ENCODE measurements around the gene SHISA4.

Gene SHISA4

DNA sequence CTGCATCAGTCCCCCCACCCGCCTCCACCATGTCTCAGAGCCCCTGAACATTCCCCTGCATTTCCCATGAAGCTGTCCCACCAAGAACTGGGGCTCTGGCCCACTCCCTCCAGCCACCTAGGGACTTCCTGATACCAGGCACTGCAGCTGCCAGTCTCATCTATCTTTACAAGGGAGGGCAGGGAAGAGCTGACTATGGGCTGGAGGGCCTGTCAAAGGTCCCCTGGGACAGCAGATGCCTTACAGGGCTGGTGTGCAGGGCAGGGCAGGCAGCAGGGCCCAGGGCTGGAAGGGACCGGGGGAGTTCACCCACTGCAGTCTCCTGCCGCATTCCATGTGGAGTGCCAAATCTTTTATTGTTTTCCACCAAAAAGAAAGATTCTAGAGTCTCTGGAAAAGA is 17.6 kb downstream of the SHISA4 start:
- Histone ChIP-seq H3K36me3 (ENCODE audit: control insufficient read depth, insufficient read depth, low read length) (no peaks in the 10 kb centered on the region), H3K4me2 (ENCODE audit: low read length) (no peak overlapping the region), H3K4ac (ENCODE audit: low read depth, low read length) (no peak overlapping the region), H2AK5ac (ENCODE audit: low read length) (no peak overlapping the region), H3K23ac (ENCODE audit: low read length) (no peak overlapping the region), H3K4me1 (ENCODE audit: control insufficient read depth, low read depth, low read length) (no peaks in the 10 kb centered on the region), H3K4me3 (ENCODE audit: low read length) (no peak overlapping the region), H4K8ac (ENCODE audit: low read depth, low read length) (no peak overlapping the region), H2BK15ac (replicated peaks; ENCODE audit: low read depth) (no peak overlapping the region), H3K18ac (ENCODE audit: low read length) (no peak overlapping the region), H3K56ac (ENCODE audit: low read length) (no peak overlapping the region), H3K9ac (ENCODE audit: low read length) (no peak overlapping the region), H4K5ac (ENCODE audit: low read length) (no peak overlapping the region), H3K79me2 (ENCODE audit: control insufficient read depth, insufficient read depth, low read length) (no peaks in the 10 kb centered on the region), H2BK120ac (ENCODE audit: low read depth, low read length) (no peak overlapping the region), H3K27me3 (ENCODE audit: insufficient read depth, low read length, poor library complexity) (no peaks in the 10 kb centered on the region), H3K79me1 (ENCODE audit: low read length) (no peaks in the 10 kb centered on the region), H3K27ac (ENCODE audit: low read depth, low read length) (no peak overlapping the region), H2BK5ac (ENCODE audit: low read length) (no peak overlapping the region)
- no peak for DNase-seq
- no CpG with 5 or more reads among the region's 3 CpGs for WGBS (ENCODE audit: extremely low coverage, insufficient coverage, low lambda C conversion rate)

DNA sequence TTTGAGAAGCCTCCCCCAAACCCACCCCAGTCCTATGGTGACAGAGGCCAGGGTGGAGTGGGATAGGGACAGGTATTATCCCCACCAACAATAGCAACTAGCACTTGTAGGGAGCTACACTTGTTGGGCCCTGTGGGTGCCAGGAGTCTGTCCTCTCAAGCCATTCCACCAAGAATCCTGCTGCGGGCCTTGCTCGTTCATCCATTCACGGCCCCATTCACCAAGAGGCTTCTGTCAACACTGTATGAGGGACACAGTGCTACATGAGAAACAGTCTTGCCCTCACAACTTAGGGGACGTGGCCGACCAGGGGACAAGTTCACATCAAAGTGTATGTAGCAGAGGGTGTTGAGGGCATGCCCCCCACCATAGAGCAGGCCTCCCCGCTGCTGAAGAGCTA is 18.9 kb downstream of the SHISA4 start:
- DNase-seq = no peak
- no peak overlapping the region for H2BK5ac ChIP-seq (ENCODE audit: low read length)
- H3K4me3 ChIP-seq (ENCODE audit: low read length) = no peak overlapping the region
- H3K4me1 ChIP-seq (ENCODE audit: control insufficient read depth, low read depth, low read length) = peaks cover 3% of the 10 kb centered on the region
- H3K9ac ChIP-seq (ENCODE audit: low read length) = no peak overlapping the region
- H4K8ac ChIP-seq (ENCODE audit: low read depth, low read length) = no peak overlapping the region
- no peaks in the 10 kb centered on the region for H3K36me3 ChIP-seq (ENCODE audit: control insufficient read depth, insufficient read depth, low read length)
- no peak overlapping the region for H4K5ac ChIP-seq (ENCODE audit: low read length)
- no peak overlapping the region for H3K23ac ChIP-seq (ENCODE audit: low read length)
- H2AK5ac ChIP-seq (ENCODE audit: low read length) = no peak overlapping the region
- no peak overlapping the region for H3K4me2 ChIP-seq (ENCODE audit: low read length)
- no peak overlapping the region for H3K56ac ChIP-seq (ENCODE audit: low read length)
- no peak overlapping the region for H3K27ac ChIP-seq (ENCODE audit: low read depth, low read length)
- WGBS (ENCODE audit: extremely low coverage, insufficient coverage, low lambda C conversion rate) = no CpG with 5 or more reads among the region's 6 CpGs
- no peaks in the 10 kb centered on the region for H3K27me3 ChIP-seq (ENCODE audit: insufficient read depth, low read length, poor library complexity)
- H3K18ac ChIP-seq (ENCODE audit: low read length) = no peak overlapping the region
- H2BK15ac ChIP-seq (replicated peaks; ENCODE audit: low read depth) = no peak overlapping the region
- H3K79me1 ChIP-seq (ENCODE audit: low read length) = no peaks in the 10 kb centered on the region
- no peak overlapping the region for H2BK120ac ChIP-seq (ENCODE audit: low read depth, low read length)
- H3K79me2 ChIP-seq (ENCODE audit: control insufficient read depth, insufficient read depth, low read length) = no peaks in the 10 kb centered on the region
- no peak overlapping the region for H3K4ac ChIP-seq (ENCODE audit: low read depth, low read length)

DNA sequence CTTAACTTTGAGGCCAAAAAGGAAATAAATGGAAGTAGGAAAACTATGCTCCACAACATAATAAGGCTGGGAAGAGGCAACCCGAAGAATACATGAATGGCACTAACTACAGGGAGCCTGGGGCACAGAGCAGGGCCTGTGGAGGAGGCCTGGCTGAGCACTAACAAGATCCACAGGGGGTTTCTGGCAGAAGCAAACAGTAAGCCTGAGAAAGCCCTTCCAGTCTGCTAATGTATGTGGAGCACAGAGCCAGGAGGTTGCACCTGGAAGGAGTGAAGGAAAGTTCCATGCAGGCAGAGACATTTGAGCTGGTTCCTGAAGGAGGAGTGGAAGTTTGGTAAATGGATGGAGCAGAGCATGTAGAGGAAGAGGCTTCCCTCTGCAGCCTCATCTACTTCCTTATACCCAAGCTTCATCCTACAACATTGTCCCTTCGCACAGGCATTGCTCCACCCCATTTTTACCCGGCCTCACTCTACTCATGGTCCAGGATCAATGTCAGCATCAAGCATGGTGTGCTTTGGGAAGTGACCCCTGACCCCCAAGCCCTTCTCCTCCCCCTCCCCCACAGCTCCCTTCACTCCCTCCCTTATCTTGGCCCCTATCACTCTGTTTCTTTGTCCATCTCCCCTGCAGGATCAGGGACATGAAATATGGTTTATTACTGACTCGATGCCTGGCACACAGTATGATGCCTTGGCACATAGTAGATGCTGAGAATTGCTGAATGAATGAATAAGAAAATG is 23.3 kb downstream of the SHISA4 start:
- H3K27ac ChIP-seq (ENCODE audit: low read depth, low read length) = no peak overlapping the region
- no peak overlapping the region for H4K8ac ChIP-seq (ENCODE audit: low read depth, low read length)
- H3K23ac ChIP-seq (ENCODE audit: low read length) = no peak overlapping the region
- H3K79me2 ChIP-seq (ENCODE audit: control insufficient read depth, insufficient read depth, low read length) = no peaks in the 10 kb centered on the region
- no peak overlapping the region for H3K18ac ChIP-seq (ENCODE audit: low read length)
- peak; percentile 48 for DNase-seq
- H3K36me3 ChIP-seq (ENCODE audit: control insufficient read depth, insufficient read depth, low read length) = no peaks in the 10 kb centered on the region
- H2BK5ac ChIP-seq (ENCODE audit: low read length) = no peak overlapping the region
- H3K4me2 ChIP-seq (ENCODE audit: low read length) = no peak overlapping the region
- no peak overlapping the region for H3K4ac ChIP-seq (ENCODE audit: low read depth, low read length)
- no peak overlapping the region for H4K5ac ChIP-seq (ENCODE audit: low read length)
- no peak overlapping the region for H3K56ac ChIP-seq (ENCODE audit: low read length)
- H2BK15ac ChIP-seq (replicated peaks; ENCODE audit: low read depth) = no peak overlapping the region
- H3K27me3 ChIP-seq (ENCODE audit: insufficient read depth, low read length, poor library complexity) = no peaks in the 10 kb centered on the region
- H3K4me3 ChIP-seq (ENCODE audit: low read length) = no peak overlapping the region
- WGBS (ENCODE audit: extremely low coverage, insufficient coverage, low lambda C conversion rate) = no CpG with 5 or more reads among the region's 4 CpGs
- H2AK5ac ChIP-seq (ENCODE audit: low read length) = no peak overlapping the region
- H3K4me1 ChIP-seq (ENCODE audit: control insufficient read depth, low read depth, low read length) = peaks cover 3% of the 10 kb centered on the region
- H3K79me1 ChIP-seq (ENCODE audit: low read length) = no peaks in the 10 kb centered on the region
- no peak overlapping the region for H3K9ac ChIP-seq (ENCODE audit: low read length)
- no peak overlapping the region for H2BK120ac ChIP-seq (ENCODE audit: low read depth, low read length)

DNA sequence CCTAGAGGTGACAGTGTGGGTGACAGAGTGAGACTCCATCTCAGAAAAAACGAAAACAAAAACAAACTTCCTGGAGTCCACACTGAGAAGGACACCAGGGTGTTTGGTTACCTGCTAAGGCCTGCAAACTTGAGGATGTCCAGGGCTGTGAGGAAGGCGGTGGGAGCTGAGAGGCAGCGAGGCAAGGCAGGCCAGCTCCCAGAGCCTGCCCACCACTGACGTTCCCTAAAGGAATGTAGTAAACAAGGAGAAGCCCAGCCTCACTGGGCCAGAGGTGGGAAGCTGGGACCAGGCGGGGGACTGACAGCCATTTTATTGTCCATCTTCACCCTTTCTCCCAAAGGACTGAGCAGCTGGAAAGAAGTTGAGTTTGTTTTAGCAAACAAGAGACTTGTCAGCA is 24.1 kb downstream of the SHISA4 start:
- no peak overlapping the region for H3K4ac ChIP-seq (ENCODE audit: low read depth, low read length)
- no peaks in the 10 kb centered on the region for H3K27me3 ChIP-seq (ENCODE audit: insufficient read depth, low read length, poor library complexity)
- DNase-seq = no peak
- no peak overlapping the region for H2BK15ac ChIP-seq (replicated peaks; ENCODE audit: low read depth)
- no peak overlapping the region for H4K8ac ChIP-seq (ENCODE audit: low read depth, low read length)
- no peak overlapping the region for H3K18ac ChIP-seq (ENCODE audit: low read length)
- no CpG with 5 or more reads among the region's 5 CpGs for WGBS (ENCODE audit: extremely low coverage, insufficient coverage, low lambda C conversion rate)
- H3K4me1 ChIP-seq (ENCODE audit: control insufficient read depth, low read depth, low read length) = peaks cover 3% of the 10 kb centered on the region
- H2BK5ac ChIP-seq (ENCODE audit: low read length) = no peak overlapping the region
- no peak overlapping the region for H3K56ac ChIP-seq (ENCODE audit: low read length)
- no peak overlapping the region for H2AK5ac ChIP-seq (ENCODE audit: low read length)
- no peak overlapping the region for H4K5ac ChIP-seq (ENCODE audit: low read length)
- no peak overlapping the region for H3K23ac ChIP-seq (ENCODE audit: low read length)
- H3K9ac ChIP-seq (ENCODE audit: low read length) = no peak overlapping the region
- H3K36me3 ChIP-seq (ENCODE audit: control insufficient read depth, insufficient read depth, low read length) = no peaks in the 10 kb centered on the region
- no peak overlapping the region for H3K27ac ChIP-seq (ENCODE audit: low read depth, low read length)
- no peaks in the 10 kb centered on the region for H3K79me1 ChIP-seq (ENCODE audit: low read length)
- H3K4me2 ChIP-seq (ENCODE audit: low read length) = no peak overlapping the region
- no peaks in the 10 kb centered on the region for H3K79me2 ChIP-seq (ENCODE audit: control insufficient read depth, insufficient read depth, low read length)
- no peak overlapping the region for H3K4me3 ChIP-seq (ENCODE audit: low read length)
- H2BK120ac ChIP-seq (ENCODE audit: low read depth, low read length) = no peak overlapping the region

DNA sequence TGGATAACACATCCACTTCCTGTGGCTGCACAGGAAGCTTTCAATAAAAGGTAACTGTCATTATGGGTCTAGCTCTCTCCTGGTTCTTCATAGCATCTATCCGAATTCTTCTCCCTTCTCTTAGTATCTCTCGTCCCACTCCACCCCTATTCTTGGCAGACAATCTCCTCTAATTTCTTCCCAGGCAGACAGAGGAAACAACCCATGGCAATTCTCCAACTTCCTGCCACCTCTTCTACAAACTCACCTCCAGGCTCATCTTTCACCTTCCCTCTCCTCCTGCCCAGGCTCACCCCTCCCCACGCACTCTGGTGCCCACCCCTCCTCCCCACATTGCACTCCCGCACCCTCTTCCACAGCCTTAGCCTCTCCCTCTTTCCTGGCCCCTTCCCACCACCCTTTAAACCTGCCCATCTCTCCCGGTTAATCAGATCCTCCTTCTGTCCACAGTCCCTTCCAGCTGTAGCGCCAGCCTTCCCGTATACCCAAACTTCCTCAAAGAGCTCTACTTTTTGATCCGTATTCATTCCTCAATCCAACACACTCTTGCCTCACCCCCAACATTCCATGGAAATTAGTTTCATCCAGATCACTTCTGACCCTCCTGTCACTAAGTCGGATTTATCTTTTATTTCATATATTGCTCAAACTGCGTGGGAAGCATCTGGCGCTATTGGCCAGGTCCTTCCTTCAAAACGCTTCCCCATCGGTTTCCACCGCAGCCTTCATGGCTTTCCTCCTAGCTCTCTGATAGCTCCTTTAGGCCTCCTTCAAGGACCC is 25.9 kb downstream of the SHISA4 start:
- no CpG with 5 or more reads among the region's 14 CpGs for WGBS (ENCODE audit: extremely low coverage, insufficient coverage, low lambda C conversion rate)
- H2AK5ac ChIP-seq (ENCODE audit: low read length) = no peak overlapping the region
- H3K36me3 ChIP-seq (ENCODE audit: control insufficient read depth, insufficient read depth, low read length) = no peaks in the 10 kb centered on the region

More for the DNA sequence above, 25.9 kb downstream of the SHISA4 start:
- H3K18ac ChIP-seq (ENCODE audit: low read length) = no peak overlapping the region
- H2BK5ac ChIP-seq (ENCODE audit: low read length) = no peak overlapping the region
- no peak overlapping the region for H3K27ac ChIP-seq (ENCODE audit: low read depth, low read length)
- no peak overlapping the region for H3K4me2 ChIP-seq (ENCODE audit: low read length)
- peaks cover 3% of the 10 kb centered on the region for H3K4me1 ChIP-seq (ENCODE audit: control insufficient read depth, low read depth, low read length)
- no peak for DNase-seq
- H4K5ac ChIP-seq (ENCODE audit: low read length) = no peak overlapping the region
- no peak overlapping the region for H2BK15ac ChIP-seq (replicated peaks; ENCODE audit: low read depth)
- H3K79me1 ChIP-seq (ENCODE audit: low read length) = no peaks in the 10 kb centered on the region
- no peak overlapping the region for H3K4ac ChIP-seq (ENCODE audit: low read depth, low read length)
- H3K56ac ChIP-seq (ENCODE audit: low read length) = no peak overlapping the region
- no peak overlapping the region for H3K23ac ChIP-seq (ENCODE audit: low read length)
- H3K4me3 ChIP-seq (ENCODE audit: low read length) = no peak overlapping the region
- H3K79me2 ChIP-seq (ENCODE audit: control insufficient read depth, insufficient read depth, low read length) = no peaks in the 10 kb centered on the region
- H3K9ac ChIP-seq (ENCODE audit: low read length) = no peak overlapping the region
- no peak overlapping the region for H2BK120ac ChIP-seq (ENCODE audit: low read depth, low read length)
- H3K27me3 ChIP-seq (ENCODE audit: insufficient read depth, low read length, poor library complexity) = no peaks in the 10 kb centered on the region
- no peak overlapping the region for H4K8ac ChIP-seq (ENCODE audit: low read depth, low read length)
